SK-N-SH treated with all-trans-retinoic acid at 6 μM for 48 hours (cell line): Measurements from ENCODE around the gene PVALEF.

Source experiments
- ESRRG ChIP-seq: fragments of 250-450 bp; sonication (Bioruptor Pico); IDR thresholded peaks from 2 replicates; pipeline ENCODE4 v1.6.1; 2021; ENCODE audit warnings: mild to moderate bottlenecking
- OSR1 ChIP-seq: fragments of 250-450 bp; sonication (Bioruptor Pico); IDR thresholded peaks from 2 replicates; pipeline ENCODE4 v1.8.0; 2022; ENCODE audit warnings: moderate library complexity, mild to moderate bottlenecking, inconsistent platforms
- PATZ1 ChIP-seq: fragments of 250-450 bp; sonication (Bioruptor Pico); IDR thresholded peaks from 2 replicates; pipeline ENCODE4 v1.8.0; 2020; ENCODE audit warnings: mild to moderate bottlenecking, moderate library complexity, borderline replicate concordance

GRCh38 chr17:81154961-81155360 is 10.3 kb upstream of the PVALEF start:
- TF ChIP-seq PATZ1 (no peak), OSR1 (CRISPR knock-in tag) (no peak), ESRRG (CRISPR knock-in tag) (no peak)
